HepG2 (cell line): ENCODE results near the gene FAM111B. TPM values are rescaled to one million over a fixed set of nuclear protein-coding genes. Genes with fewer than 3 reads are reported as not detected.

Experiments
- ATF3 ChIP-seq: sonication (generic); formaldehyde crosslinking; IDR thresholded peaks from 2 replicates; pipeline ENCODE4 v1.4.0; 2020; ENCODE audit warnings: missing genetic modification reagents
- CSRNP1 ChIP-seq: sonication (generic); formaldehyde crosslinking; IDR thresholded peaks from 2 replicates; pipeline ENCODE4 v1.8.1; 2023; ENCODE audit warnings: mild to moderate bottlenecking, missing genetic modification reagents
- EEA1 ChIP-seq: sonication (generic); formaldehyde crosslinking; IDR thresholded peaks from 2 replicates; pipeline ENCODE4 v1.5.1; 2020; ENCODE audit warnings: mild to moderate bottlenecking, missing genetic modification reagents, borderline replicate concordance
- ETS1 ChIP-seq: sonication (generic); formaldehyde crosslinking; IDR thresholded peaks from 2 replicates; pipeline ENCODE4 v1.4.0; 2020; ENCODE audit warnings: missing genetic modification reagents
- GLMP ChIP-seq: sonication (generic); formaldehyde crosslinking; IDR thresholded peaks from 2 replicates; pipeline ENCODE4 v1.9.0; 2021; ENCODE audit warnings: missing genetic modification reagents, mild to moderate bottlenecking, borderline replicate concordance
- HINFP ChIP-seq: sonication (generic); formaldehyde crosslinking; IDR thresholded peaks from 2 replicates; pipeline ENCODE4 v1.4.0; 2020; ENCODE audit warnings: low read depth, mild to moderate bottlenecking, missing genetic modification reagents
- HOXA3 ChIP-seq: sonication (generic); formaldehyde crosslinking; IDR thresholded peaks from 2 replicates; pipeline ENCODE4 v1.5.0; 2020; ENCODE audit warnings: missing genetic modification reagents
- KLF12 ChIP-seq: sonication (generic); formaldehyde crosslinking; IDR thresholded peaks from 2 replicates; pipeline ENCODE4 v1.4.0; 2020; ENCODE audit warnings: missing genetic modification reagents, borderline replicate concordance
- KLF13 ChIP-seq: sonication (generic); formaldehyde crosslinking; IDR thresholded peaks from 2 replicates; pipeline ENCODE4 v1.4.0; 2020; ENCODE audit warnings: mild to moderate bottlenecking, missing genetic modification reagents
- MYPOP ChIP-seq: sonication (generic); formaldehyde crosslinking; IDR thresholded peaks from 2 replicates; pipeline ENCODE4 v1.8.1; 2023; ENCODE audit warnings: mild to moderate bottlenecking, moderate library complexity, missing genetic modification reagents
- RBFOX2 ChIP-seq: fragments of 200-400 bp; formaldehyde crosslinking; IDR thresholded peaks from 2 replicates; pipeline ENCODE4 v1.6.1; 2017; ENCODE audit warnings: low read depth, mild to moderate bottlenecking, low read length
- TAF15 ChIP-seq: fragments of 200-400 bp; formaldehyde crosslinking; IDR thresholded peaks from one replicate; pipeline ENCODE4 v1.6.1; 2018; ENCODE audit warnings: mild to moderate bottlenecking, low read depth, low read length; ENCODE audit not compliant: poor library complexity, severe bottlenecking
- TFAP4 ChIP-seq: sonication (generic); IDR thresholded peaks from 2 replicates; pipeline ENCODE4 v1.6.1; 2016; ENCODE audit warnings: low read depth, borderline replicate concordance
- TOPORS ChIP-seq: sonication (generic); formaldehyde crosslinking; IDR thresholded peaks from 2 replicates; pipeline ENCODE4 v1.8.0; 2023; ENCODE audit warnings: mild to moderate bottlenecking, missing genetic modification reagents
- ZKSCAN1 ChIP-seq: fragments of 150-350 bp; IDR thresholded peaks from 2 replicates; pipeline ENCODE4 v1.6.1; 2014; ENCODE audit warnings: low read length
- ZNF446 ChIP-seq: sonication (generic); formaldehyde crosslinking; IDR thresholded peaks from 2 replicates; pipeline ENCODE4 v1.5.0; 2020; ENCODE audit warnings: mild to moderate bottlenecking, missing genetic modification reagents
- ZNF777 ChIP-seq: sonication (generic); formaldehyde crosslinking; IDR thresholded peaks from 2 replicates; pipeline ENCODE4 v1.4.0; 2020; ENCODE audit warnings: missing genetic modification reagents
- polyA plus RNA-seq, 8 experiments: library from polyadenylated mRNA; depleted of rRNA in 3 of 8; stranded (reverse) in 7 of 8; unstranded in 1 of 8; fragments of >200 nt; fragmentation: Illumina TruSeq in 4 of 8; extraction: Trizol in 4 of 8; gene quantifications; 2 replicates each; pipeline versions ENCODE4 v1.2.1 to v1.2.3, GENCODE V29; 2011 to 2016; ENCODE audit warnings: low read depth in 4 of 8, missing spikeins in 1 of 8, mixed read lengths in 1 of 8; ENCODE audit not compliant: insufficient read depth in 1 of 8
- total RNA-seq, 5 experiments: library from RNA; depleted of rRNA; stranded (reverse); fragments of >200 nt; fragmentation: Illumina TruSeq; extraction: Trizol; gene quantifications; 2 replicates each; pipeline ENCODE4 v1.2.3, GENCODE V29; 2016; ENCODE audit warnings: low read depth in 1 of 5

The FAM111B gene
- total and polyA plus RNA-seq, 2 of the 13 experiments (the other 11 are each of a cell fraction or from before 2014, with no cell fraction given) = 1.6 to 28.2 TPM

- no peak for TF ChIP-seq TFAP4
- no peak for TF ChIP-seq ZKSCAN1
- no peak for TF ChIP-seq KLF12 (CRISPR knock-in tag)
- TF ChIP-seq ETS1 (CRISPR knock-in tag) = 0 out of 2 replicates have a peak, but pooled peaks have one; percentile 7
- 0 out of 2 replicates have a peak, but pooled peaks have one; percentile 15 for TF ChIP-seq ZNF446 (CRISPR knock-in tag)
- no peak for TF ChIP-seq TAF15
- TF ChIP-seq CSRNP1 (CRISPR knock-in tag) = 0 out of 2 replicates have a peak, but pooled peaks have one; percentile 14
- TF ChIP-seq KLF13 (CRISPR knock-in tag) = no peak
- peak; percentile 42; the same call in 1 of the 2 replicates for TF ChIP-seq ZNF777 (CRISPR knock-in tag)
- TF ChIP-seq TOPORS = peak; percentile 14; the same call in 1 of the 2 replicates
- peak; percentile 9; the same call in 1 of the 2 replicates for TF ChIP-seq HINFP (CRISPR knock-in tag)
- TF ChIP-seq EEA1 (CRISPR knock-in tag) = no peak
- no peak for TF ChIP-seq ATF3 (CRISPR knock-in tag)
- TF ChIP-seq MYPOP (CRISPR knock-in tag) = 0 out of 2 replicates have a peak, but pooled peaks have one; percentile 11
- peak; percentile 11; the same call in 1 of the 2 replicates for TF ChIP-seq HOXA3
- peak; percentile 13; the same call in 1 of the 2 replicates for TF ChIP-seq RBFOX2
- TF ChIP-seq GLMP (CRISPR knock-in tag) = no peak
- TF ChIP-seq, all 625 proteins: peak for 12
Observed at GRCh38 chr11:59172345-59173079, 65.5 kb downstream of the FAM111B start (continued).
